CD4-positive, alpha-beta T cell treated with Interleukin-6 for 4 hours (primary cell): Measurements from ENCODE around the gene TTLL8.
"Not testable (repeated sequence)": the region's sequence is repeated elsewhere in the genome, so short reads cannot be mapped to it uniquely, and the experiment has no call there.

Source experiments
- DNase-seq: peaks from one replicate; pipeline ENCODE4 v3.0.0-alpha.2; 2020; ENCODE audit warnings: mixed read lengths

The TTLL8 gene

DNA sequence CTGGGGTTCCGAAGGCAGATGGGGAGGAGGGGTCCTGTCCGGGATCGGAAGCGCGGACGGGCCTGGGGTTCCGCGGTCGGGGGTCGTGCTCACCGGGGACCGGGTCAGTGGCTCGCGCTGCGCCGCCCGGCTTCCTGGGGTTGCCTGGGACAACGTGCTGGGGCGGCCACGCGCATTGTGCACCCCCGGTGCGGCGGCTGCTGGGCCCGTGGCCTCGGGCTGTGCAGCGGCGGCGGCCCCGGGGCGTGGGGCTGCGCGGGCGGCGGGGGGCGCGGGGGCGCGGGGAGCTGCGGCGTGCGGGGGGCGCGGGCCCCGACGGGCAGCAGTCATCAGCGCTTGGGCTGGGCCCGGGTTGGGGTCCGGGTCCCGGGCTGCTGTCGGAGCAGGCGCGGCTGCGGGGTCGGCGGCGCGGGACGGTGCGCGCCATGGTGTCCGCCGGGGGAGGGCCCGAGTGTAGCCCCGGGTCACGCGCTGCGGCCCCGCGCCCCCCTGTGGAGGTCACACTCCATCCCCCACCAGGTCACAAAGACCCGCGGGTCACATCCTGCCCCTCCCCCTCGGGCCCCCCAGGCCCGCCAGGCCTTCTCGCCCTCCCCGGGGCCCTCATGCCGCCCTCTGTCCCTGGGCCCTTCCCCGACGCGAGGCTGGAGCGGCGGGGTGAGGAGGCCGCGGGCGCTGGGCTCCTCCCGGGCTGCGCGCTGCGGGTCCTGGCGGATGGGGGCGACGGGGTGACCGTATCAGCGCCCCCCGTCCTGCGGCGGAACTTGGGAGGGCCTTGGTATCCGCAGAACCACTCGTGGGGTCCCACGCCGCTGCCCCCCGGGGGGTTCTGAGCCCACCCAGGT, at the start of gene TTLL8:
TTLL8 (minus strand) TSS at position 238 of the 845 bp plus-strand sequence.
- no peak for DNase-seq

DNA sequence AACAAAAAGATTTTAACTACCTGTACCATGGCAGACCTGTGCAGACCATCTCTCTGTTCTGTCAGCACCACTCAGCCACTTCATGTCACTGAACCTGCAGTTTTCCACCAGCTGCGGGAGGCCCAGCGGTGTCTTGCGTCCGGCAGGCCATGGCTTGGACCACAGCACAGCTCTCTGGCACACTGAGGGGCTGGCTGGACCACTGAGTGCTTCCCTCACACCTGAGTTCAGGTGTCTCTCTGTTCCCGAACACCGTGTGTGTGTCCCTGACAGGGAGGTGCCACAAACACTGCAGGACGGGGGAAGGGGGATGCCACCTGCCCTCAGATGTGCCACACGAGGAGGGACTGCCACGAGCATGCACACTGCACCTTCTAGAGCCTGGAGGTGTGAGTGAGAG, 49.4 kb upstream of the TTLL8 start:
- no peak for DNase-seq

DNA sequence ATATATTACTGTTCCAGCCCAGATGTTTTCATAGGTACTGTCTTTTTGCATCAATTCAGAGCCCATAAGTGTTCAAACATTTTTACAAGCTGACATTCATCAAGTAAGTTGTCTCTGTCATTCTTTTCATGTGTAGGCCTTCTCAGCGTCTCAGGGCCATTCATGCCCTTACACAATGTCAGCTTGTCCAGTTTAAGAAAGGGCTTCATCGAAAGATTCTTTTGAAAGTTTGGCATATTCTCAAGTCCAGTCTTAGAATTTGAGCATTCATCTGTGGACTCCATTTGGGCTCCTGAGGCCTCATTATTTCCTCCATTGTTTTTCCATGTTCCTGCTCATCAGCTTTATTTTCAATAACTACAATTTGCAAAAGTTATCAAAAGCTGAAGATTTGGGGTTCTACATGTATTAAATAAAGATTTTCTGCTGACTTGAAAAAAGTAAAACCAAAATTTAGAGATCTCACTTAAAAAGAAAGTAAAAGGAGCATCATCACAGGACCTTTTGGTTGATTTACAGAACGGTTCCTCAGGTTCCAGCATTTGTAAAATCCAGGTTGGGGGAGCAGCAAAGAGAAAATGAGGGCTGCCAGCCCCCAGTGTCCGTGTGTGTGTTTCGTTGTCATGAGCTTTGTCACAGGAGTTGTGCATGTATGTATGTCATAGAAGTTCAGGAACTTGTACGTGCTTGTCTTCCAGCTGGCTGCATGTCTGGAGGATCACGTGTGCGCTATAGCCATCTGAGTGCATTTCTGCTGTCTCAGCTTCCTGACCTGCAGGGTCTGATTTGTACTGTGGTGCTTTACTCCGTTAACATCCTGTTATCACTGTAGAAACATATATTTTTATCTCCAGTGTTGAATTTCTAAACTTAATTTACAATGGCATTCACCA, 47.4 kb upstream of the TTLL8 start:
- DNase-seq = peak; percentile 29

DNA sequence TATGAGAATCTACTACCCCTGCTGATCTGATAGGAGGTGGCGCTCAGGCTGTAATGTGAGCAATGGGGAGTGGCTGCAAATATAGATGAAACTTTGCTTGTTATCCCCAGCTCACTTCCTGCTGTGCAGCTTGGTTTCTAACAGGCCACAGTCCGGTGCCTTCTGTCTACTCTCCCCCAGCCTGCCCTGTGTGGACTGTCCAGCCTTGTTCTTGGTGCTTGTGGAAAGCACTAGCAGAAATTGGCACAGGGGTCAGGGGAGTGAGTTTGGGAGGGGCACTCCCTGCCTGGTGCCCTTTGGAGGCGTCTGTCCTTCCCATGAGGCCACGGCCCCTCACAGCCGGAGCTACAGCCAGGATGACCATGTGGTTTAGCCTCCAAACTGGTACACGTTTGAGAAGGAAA, 46.0 kb upstream of the TTLL8 start:
- DNase-seq = no peak

DNA sequence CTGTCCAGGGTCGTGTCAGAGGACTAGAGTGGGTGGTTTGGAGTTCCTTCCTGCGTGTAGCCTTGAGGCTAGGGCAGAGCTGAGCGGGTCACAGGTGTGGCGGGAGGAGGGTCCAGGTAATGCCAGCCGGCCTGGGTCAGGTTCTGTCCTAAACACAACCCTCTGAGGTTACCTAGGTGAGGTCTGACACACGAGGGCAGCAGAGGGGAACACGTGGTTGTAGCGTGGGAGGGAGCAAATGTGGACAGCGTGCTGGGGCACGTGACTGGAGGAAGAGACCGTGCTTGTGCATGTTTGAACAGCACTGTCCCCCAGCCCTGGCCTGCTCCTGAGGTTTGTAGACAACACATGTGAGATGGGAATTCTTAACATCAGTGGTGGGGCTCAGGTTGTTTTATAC, 44.8 kb upstream of the TTLL8 start:
- DNase-seq = no peak

DNA sequence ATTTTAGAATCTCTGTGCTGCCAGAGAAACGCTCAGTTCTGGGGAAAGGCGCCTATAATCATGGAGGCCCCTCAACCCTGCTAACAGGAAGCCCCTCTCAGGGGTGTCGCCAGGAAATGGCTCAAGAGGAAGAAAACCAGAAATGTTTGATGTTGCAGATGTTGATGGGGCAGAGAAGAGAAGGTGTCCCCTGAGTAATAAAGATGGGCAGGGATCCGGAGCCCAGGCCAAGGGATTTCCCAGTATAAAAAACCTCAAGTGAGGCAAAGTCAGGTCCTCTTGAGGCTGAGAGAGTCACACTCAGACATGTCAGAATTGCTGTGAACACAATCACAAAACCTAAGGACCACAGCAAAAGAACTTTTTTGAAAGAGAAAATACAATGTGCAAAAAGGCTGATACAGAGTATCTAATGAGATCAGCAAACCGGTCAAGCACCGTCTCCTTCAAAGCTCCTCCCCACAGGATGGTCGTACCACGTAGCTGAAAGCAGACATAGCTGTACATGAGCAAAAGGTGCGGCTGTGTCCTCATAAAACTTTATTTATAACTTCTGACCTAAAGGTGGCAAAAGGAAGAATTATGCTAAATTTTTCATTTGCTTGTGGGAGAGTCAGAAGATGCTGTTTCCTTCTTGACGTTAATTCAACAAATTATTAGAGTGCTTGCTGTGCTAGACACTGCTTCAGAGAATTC, 43.9 kb upstream of the TTLL8 start:
- DNase-seq = no peak

DNA sequence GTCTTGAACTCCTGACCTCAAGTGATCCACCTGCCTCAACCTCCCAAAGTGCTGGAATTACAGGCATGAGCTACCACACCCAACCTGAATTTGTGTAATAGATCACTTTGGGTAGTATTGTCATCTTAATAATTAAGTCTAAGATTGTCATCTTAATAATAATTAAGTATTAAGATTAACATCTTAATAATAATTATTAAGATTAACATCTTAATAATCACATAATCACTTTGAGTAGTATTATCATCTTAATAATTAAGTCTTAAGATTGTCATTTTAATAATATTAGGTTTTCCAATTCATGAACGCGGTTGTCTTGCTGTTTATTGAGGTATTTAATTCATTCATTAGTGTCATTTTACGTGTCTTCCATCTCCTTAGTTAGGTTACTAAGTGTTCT, 40.0 kb upstream of the TTLL8 start:
- no peak for DNase-seq

DNA sequence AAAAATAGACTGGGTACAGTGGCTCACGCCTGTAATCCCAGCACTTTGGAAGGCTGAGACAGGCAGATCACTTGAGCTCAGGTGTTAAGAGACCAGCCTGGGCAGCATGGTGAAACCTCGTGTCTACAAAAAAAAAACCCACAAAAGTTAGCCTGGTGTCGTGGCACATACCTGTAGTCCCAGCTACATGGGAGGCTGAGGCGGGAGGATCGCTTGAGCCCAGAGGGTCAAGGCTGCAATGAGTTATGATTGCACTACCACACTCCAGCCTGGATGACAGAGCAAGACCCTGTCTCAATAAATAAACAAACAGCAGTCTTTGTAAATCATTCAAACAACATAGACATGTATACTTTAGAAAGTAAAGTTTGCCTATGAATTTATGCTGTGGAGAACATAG, 34.2 kb upstream of the TTLL8 start:
- no peak for DNase-seq

DNA sequence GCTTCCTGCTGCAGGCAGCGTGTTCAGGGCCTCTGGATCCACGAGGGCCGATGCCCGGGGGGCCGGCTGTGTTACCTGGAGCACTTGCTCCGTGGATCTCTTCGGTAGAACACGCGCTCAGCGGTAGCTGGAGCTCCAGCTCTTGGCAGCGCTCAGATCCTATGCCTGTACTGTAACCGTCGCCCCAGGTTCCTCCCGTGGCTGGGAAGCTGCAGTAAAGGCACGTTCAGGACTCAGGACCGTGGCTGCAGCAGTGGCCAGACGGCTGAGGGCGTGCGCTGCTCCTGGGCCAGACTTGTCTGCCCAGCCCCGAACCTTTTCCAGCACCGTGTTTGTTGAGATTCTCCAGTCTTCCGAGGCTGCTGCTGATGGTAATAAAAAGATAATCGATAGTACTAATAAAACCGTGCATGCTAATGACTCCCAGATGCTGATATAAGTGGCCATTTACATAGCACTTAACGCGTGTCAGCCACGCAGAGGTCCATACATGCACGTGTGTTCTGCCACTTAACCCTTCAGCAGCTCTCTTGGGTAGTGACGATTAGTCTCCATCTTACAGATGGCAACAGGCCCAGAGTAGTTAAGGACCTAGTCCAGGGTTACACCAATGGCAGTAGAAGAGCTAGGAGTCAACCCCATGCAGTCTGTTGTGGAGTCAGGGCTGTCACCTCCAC, 33.1 kb upstream of the TTLL8 start:
- DNase-seq = no peak

DNA sequence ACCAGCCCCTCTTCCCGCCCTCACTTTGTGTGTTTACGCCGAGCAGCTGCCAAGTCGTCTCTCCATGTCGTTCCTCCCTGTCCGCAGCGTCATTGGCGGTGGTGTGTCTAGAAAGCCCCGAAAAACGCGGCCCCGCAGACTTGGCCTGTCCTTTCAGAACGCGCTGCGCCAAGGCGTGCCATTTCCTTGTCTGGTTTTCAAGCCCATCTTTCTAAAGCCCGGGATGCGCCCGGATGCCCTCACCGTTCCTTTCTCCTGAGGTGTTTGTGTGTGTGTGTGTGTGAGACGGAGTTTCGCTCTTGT, 32.3 kb upstream of the TTLL8 start:
- no peak for DNase-seq

DNA sequence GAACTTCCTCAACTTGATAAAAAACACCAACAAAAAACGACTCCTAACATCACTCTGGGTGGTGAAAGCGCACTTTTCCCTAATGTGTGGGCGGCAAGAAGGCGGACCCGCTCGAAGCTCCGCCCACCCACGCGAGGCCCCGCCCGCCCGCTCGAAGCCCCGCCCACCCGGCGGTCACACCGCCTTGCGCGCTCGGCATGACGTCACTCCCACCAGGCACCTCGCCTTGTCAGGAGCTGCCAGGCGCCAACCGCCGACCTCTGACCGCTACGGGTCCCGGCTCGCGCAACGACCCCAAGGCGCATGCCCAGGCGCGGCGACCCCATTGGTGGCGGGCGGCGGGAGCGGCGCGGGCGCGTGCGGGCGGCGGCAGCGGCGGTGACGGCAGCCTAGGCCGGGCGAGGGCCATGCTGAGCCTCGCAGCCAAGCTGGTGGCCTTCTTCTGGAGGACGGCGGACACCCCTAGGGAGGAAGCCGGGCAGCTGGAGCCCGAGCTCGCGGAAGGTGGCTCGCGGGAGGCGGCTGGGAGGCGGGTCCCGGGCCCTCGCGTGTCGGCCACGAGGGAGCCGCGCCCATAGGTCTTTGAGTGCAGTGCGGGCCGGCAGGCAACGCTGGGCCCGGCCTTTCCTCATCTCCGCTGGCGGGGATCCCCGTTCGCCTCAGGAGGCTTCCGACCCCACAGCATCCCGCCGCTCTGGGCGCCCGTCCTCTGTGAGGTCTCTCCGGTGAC, 31.7 kb upstream of the TTLL8 start, which contains the start of gene MOV10L1:
MOV10L1 (plus strand) TSS at position 325 of the 730 bp plus-strand sequence; CDS start at position 408, 83 bp downstream.
- DNase-seq = no peak

DNA sequence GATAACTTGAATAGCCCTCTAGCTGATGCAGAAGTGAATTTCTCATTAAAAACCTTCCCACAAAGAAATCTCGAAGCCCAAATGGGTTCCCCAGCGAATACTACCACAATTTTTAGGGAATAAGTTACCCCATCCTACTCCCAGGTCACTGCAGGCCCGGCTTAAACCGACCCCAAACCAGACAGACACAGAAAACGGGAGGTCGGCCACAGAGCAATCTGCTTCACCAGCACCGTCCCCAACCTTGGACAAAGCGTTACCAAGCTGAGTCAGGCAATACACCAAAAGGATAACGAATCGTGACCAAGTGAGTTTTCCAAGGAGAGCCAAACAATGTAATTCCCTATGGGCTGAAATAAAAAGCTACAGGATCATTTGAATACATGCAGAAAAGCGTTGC, 31.1 kb upstream of the TTLL8 start:
- no peak for DNase-seq

DNA sequence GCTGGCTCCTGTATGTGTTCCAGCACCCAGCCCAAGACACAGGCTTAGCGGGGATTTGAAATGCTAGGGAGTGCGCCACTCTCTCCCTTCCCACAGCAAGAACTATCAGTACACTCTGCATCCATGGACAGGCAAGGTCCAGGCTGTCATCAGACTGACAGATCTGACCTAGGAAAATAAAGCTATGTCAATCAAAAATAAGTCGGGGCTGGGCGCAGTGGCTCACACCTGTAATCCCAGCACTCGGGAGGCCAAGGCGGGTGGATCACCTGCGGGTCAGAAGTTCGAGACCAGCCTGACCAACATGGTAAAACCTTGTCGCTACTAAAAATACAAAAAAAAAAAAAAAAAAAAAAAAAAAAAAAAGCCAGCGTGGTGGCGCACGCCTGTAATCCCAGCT, 30.0 kb upstream of the TTLL8 start:
- DNase-seq = no peak

DNA sequence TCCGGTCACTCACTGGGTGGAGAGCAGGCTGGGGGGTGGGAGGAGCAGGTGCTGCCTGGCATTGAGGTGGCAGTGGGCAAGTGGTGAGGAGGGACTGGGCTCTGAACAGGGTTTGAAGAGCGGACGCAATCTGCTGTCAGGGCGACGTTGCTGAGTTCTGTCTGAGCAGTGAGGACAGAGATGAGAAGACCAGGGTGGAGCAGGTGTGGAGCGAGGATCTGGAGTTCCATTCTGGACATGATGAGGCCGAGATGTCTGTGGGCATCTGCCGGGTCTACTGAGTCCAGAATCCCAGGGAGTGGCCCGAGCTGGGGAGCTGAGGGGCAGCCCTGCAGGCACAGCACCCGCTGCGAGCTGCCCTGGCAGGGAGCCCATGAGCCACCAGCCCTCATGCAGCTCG, 29.5 kb upstream of the TTLL8 start:
- no peak for DNase-seq

DNA sequence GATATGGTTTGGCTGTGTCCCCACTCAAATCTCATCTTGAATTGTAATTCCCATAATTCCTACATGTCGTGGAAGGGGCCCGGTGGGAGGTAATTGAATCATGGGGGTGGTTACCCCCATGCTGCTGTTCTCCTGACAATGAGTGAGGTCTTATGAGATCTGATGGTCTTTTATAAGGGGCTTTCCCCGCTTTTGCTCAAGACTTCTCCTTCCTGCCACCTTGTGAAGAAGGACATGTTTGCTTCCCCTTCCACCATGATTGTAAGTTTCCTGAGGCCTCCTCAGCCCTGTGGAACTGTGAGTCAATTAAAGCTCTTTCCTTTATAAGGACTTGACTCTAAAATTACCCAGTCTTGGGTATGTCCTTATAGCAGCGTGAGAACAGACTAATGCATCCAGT, 28.9 kb upstream of the TTLL8 start:
- not testable (repeated sequence) for DNase-seq

DNA sequence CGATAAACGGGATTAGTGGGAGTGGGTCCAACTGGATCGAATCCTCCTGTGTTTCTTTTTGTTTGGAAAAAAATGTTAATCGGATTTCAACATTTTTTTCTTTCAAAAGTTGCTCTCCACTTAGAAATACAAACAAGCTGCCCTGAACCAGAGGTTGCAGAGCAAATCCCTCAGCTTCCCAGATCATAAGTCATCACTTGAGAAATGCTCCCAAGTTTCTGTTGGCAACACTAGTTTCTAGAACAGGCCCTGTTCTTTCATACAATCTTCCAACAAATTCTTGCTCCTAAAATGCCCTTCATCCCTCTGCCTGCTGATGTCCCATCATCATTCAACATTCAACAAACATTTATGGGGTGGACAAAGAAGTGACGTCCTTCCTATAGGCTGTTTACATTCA, 28.4 kb upstream of the TTLL8 start:
- DNase-seq = no peak

DNA sequence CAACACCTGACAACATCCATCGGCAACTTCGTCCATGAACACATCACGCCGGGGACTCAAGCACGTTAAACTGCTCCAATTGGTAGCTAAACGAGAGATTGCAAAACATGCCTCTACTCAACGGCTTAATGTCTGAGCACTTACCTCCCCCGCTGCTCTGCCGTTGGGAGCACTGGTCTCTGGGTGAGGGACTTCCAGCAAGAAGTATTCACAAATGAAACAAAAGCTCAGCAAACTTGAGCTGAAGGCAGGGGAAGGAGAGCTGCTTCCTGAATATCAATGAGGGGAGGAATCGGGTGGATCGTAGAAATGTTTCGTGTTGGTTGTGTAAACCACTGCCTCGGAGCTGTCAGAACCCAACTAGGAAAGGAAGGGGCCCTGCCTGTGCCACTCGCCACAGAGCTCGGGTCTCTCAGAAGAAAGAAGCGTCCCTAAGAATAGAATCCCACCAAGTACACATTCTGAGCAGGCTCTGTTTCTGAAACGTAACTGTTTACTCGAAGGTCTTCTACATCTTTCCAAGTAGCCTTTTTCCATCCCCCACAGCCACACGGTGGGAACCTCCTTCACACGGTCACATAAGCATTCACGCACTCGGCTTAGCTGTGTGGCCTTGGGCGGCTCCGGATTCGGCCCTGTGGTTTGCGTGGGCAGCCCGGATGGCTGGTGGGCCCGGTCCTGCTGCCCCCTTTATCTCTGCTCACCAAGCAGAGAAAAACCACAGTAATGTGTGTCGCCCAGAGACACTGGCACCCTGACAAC, 27.3 kb upstream of the TTLL8 start, which contains the start of gene MLC1:
MLC1 (minus strand) TSS at position 216 of the 762 bp plus-strand sequence. CDS start 524 bp downstream, outside the sequence.
- peak; percentile 5 for DNase-seq

DNA sequence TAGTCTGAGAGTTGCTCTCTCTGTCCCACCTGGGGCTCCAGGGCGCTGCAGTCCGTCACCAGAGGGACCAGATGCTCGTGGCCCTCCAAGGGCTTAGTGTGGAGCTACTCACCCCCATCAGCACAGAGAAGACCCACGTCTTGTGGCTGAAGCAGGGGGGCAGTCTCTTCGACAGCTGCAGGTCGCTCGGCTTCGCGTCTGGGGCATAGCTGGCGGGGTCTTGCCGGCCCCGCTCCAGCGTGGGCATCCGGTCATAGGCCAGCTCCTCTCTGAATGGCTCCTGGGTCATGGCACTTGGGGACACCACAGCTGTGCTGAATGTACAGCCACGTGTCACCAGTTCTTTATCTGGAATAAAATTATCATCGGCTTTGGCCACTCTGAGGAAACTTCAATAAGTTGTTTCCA, 26.5 kb upstream of the TTLL8 start:
- DNase-seq = no peak

DNA sequence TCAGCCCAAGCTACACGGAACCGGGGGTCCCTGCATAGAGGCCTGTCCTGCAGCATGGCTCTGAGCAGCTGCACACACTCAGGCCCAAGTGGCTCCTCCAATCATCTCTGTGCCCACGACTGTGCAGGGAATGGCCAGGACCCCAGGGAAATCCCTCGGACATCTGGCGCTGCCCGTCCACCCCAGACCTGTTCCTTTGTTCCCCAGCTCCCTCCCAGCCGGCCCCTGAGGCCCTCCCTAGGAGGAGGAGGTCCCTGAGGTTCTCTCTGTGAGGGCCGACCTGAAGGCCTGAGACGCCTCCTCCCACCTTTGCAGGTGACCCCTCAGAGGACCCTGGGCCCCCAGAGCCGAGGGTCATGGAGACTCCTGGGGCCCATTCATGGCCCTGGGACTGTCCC, 26.0 kb upstream of the TTLL8 start:
- DNase-seq = no peak

DNA sequence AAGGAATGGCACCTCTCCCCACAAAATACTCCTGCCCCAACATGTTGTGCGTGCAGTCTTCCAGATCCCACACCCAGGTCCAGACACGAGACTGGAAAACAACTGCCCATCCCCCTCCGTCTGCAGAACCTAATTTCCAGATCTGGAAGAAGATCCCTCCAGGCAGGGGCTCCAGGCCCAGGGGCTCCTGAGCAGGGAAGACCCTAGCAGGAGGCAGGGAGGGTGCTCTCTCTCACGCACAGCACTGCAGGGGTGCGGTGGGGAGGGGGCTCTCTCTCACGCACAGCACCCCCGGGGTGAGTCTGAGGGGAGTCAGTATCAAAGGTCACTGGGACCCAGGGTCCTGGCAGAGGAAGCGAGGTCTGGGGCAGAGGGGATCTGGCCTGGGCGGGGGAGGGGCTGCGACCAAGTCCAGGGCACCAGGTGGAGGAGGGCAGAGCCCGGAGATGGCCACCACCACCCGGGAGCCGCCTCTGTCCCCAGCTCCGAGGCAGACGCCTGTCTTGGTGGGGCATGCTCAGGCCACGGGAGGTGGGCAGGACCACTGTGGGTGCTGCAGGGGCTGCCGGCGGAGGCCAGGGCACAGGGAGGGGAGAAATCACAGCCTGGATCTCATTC, 25.5 kb upstream of the TTLL8 start:
- DNase-seq = no peak

DNA sequence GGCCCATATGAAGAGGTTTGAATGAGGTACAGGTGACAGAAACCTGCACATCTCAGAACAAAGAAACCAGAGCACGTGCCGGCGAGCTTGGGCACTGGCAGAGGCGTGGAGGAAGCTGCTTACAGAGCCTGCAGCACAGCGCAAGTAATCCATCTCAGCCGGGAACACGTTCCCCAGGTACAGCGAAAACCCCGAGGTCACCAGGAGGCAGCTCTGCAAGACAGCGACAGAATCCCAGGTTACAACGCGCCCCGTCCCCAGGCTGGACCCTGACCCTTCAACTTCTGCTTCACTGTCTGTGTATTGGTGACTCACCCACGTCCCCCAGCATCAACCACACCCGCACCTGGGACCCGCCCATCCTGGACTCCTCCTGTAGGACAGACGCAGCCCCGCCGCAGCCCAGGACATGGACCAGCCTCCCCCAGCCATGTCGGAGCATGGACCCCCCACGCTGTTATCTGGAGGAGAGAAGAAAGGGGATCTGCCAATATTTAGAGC, 24.9 kb upstream of the TTLL8 start:
- DNase-seq = no peak
